ENCODE data around the gene ATG5. TPM values are rescaled to one million over a fixed set of nuclear protein-coding genes. Genes with fewer than 3 reads are reported as not detected.

The ATG5 gene
- polyA plus RNA-seq, 3 donors: 15.0 to 31.4 (median 29.9) TPM

DNA sequence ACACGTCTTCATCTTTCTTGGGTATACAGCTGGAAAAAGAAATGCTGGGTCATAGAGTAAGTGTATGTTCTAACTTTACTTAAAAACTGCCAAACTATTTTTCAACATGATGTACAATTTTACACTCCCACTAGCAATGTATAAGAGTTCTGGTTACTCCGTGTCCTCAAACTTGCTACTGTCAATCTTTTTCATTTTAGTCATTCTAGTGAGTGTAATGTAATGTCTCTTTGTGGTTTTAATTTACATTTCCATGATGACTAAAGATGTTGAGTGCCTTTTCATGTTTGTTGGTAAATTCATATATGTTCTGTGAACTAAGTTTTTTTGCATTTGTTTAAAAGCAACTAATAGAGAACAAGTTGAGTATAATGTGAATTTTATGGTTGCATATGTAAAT, 43.9 kb downstream of the ATG5 start:
- TF ChIP-seq, protein P1, sequence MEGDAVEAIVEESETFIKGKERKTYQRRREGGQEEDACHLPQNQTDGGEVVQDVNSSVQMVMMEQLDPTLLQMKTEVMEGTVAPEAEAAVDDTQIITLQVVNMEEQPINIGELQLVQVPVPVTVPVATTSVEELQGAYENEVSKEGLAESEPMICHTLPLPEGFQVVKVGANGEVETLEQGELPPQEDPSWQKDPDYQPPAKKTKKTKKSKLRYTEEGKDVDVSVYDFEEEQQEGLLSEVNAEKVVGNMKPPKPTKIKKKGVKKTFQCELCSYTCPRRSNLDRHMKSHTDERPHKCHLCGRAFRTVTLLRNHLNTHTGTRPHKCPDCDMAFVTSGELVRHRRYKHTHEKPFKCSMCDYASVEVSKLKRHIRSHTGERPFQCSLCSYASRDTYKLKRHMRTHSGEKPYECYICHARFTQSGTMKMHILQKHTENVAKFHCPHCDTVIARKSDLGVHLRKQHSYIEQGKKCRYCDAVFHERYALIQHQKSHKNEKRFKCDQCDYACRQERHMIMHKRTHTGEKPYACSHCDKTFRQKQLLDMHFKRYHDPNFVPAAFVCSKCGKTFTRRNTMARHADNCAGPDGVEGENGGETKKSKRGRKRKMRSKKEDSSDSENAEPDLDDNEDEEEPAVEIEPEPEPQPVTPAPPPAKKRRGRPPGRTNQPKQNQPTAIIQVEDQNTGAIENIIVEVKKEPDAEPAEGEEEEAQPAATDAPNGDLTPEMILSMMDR (IDR thresholded peaks at IDR 0.05): no peak
- H3K9me3 Mint-ChIP-seq: no peaks in the 10 kb centered on the region
- H3K27me3 ChIP-seq (ENCODE audit: control insufficient read depth in 2 of 2, insufficient read depth in 2 of 2, low read length in 2 of 2): no peaks in the 10 kb centered on the region
- no peak overlapping the region for H2AFZ ChIP-seq (ENCODE audit: insufficient read depth, low read depth, low read length, poor library complexity, severe bottlenecking)
- H4K20me1 ChIP-seq (ENCODE audit: insufficient read depth, low read length): peaks cover 26% of the 10 kb centered on the region
- no peaks in the 10 kb centered on the region for H3K27me3 Mint-ChIP-seq (ENCODE audit: low read depth in 3 of 3)
- H3K4me1 ChIP-seq (ENCODE audit: control insufficient read depth in 1 of 2, insufficient read depth in 2 of 2, low read length in 2 of 2): no peaks in the 10 kb centered on the region
- no peak overlapping the region for H3K4me2 ChIP-seq (replicated peaks; ENCODE audit: extremely low read depth, low read length, poor library complexity, severe bottlenecking)
- H3K27ac ChIP-seq (ENCODE audit: low read depth in 1 of 2, low read length in 2 of 2): no peak overlapping the region
- no peak overlapping the region for H3K4me3 ChIP-seq (replicated peaks in 1 of 3; ENCODE audit: low read depth in 2 of 3, low read length in 3 of 3)
- no peaks in the 10 kb centered on the region for H3K9me3 ChIP-seq (replicated peaks in 1 of 2; ENCODE audit: control insufficient read depth in 1 of 2, insufficient read depth in 1 of 2, low read length in 2 of 2)
- WGBS (ENCODE audit: insufficient coverage): no CpG with 5 or more reads among the region's 2 CpGs
- H3K4me1 Mint-ChIP-seq: no peaks in the 10 kb centered on the region
- no peak overlapping the region for H3K9ac ChIP-seq (ENCODE audit: insufficient read depth, low read length, poor library complexity, severe bottlenecking)
- no peak overlapping the region for H3K4me3 Mint-ChIP-seq
- DNase-seq: no peak
- intact Hi-C loops (cut with micrococcal nuclease): no loop called here
- peaks cover 17 to 38% of the 10 kb centered on the region in 2 donors for H3K36me3 ChIP-seq (replicated peaks in 1 of 2; ENCODE audit: control insufficient read depth in 1 of 2, insufficient read depth in 2 of 2, low read length in 2 of 2)
- peaks cover 17% of the 10 kb centered on the region for H3K79me2 ChIP-seq (ENCODE audit: insufficient read depth, low read length)
- no peak overlapping the region for H3K27ac Mint-ChIP-seq
- peaks cover 22 to 38% of the 10 kb centered on the region in 2 donors for H3K36me3 Mint-ChIP-seq

DNA sequence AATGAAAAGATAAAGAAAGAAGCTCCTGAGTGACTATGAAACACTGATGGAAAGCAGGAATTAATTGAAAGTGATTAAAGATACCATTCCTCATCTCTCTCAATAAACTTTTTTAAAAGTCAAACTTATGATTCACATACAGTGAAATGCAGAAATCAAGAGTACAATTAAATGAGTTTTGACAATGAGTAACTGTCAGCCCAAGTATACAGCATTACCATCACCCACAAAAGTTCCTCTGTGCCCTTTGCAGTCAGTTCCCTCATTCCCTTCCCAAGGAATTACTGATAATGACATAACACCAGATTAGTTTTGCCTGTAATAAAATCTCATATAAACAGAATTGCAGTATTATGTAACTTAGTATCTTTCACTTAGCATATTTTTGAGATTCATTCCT, 44.5 kb downstream of the ATG5 start:
- intact Hi-C loops (cut with micrococcal nuclease): no loop called here
- H3K27me3 ChIP-seq (ENCODE audit: control insufficient read depth in 2 of 2, insufficient read depth in 2 of 2, low read length in 2 of 2): no peaks in the 10 kb centered on the region
- no peak overlapping the region for H3K27ac Mint-ChIP-seq
- H3K4me2 ChIP-seq (replicated peaks; ENCODE audit: extremely low read depth, low read length, poor library complexity, severe bottlenecking): no peak overlapping the region
- peaks cover 12% of the 10 kb centered on the region for H3K79me2 ChIP-seq (ENCODE audit: insufficient read depth, low read length)
- H3K36me3 Mint-ChIP-seq: peaks cover 25 to 40% of the 10 kb centered on the region in 2 donors
- peaks cover 17 to 40% of the 10 kb centered on the region in 2 donors for H3K36me3 ChIP-seq (replicated peaks in 1 of 2; ENCODE audit: control insufficient read depth in 1 of 2, insufficient read depth in 2 of 2, low read length in 2 of 2)
- no peak overlapping the region for H3K4me3 Mint-ChIP-seq
- no peak overlapping the region for H3K4me3 ChIP-seq (replicated peaks in 1 of 3; ENCODE audit: low read depth in 2 of 3, low read length in 3 of 3)
- H3K9me3 ChIP-seq (replicated peaks in 1 of 2; ENCODE audit: control insufficient read depth in 1 of 2, insufficient read depth in 1 of 2, low read length in 2 of 2): no peaks in the 10 kb centered on the region
- no peak overlapping the region for H3K9ac ChIP-seq (ENCODE audit: insufficient read depth, low read length, poor library complexity, severe bottlenecking)
- H3K27me3 Mint-ChIP-seq (ENCODE audit: low read depth in 3 of 3): no peaks in the 10 kb centered on the region
- no peaks in the 10 kb centered on the region for H3K4me1 Mint-ChIP-seq
- H3K9me3 Mint-ChIP-seq: no peaks in the 10 kb centered on the region
- TF ChIP-seq, protein P1 (IDR thresholded peaks at IDR 0.05): no peak
- H2AFZ ChIP-seq (ENCODE audit: insufficient read depth, low read depth, low read length, poor library complexity, severe bottlenecking): no peak overlapping the region
- no peak for DNase-seq
- peaks cover 20% of the 10 kb centered on the region for H4K20me1 ChIP-seq (ENCODE audit: insufficient read depth, low read length)
- no peaks in the 10 kb centered on the region for H3K4me1 ChIP-seq (ENCODE audit: control insufficient read depth in 1 of 2, insufficient read depth in 2 of 2, low read length in 2 of 2)
- no peak overlapping the region for H3K27ac ChIP-seq (ENCODE audit: low read depth in 1 of 2, low read length in 2 of 2)

All from CD14-positive monocyte (primary cell).